Neural progenitor cell (in vitro differentiated cells): Measurements from ENCODE around the gene C1GALT1.

Experiments used
- CTCF ChIP-seq: fragments of 200-600 bp; sonication (generic); IDR thresholded peaks from 2 replicates; pipeline ENCODE4 v1.5.1; 2017; ENCODE audit warnings: antibody characterized with exemption, mild to moderate bottlenecking
- EZH2phosphoT487 ChIP-seq: fragments of 200-600 bp; sonication (generic); IDR thresholded peaks from 2 replicates; pipeline ENCODE4 v1.6.1; 2017; ENCODE audit warnings: antibody characterized with exemption

GRCh38 chr7:7264306-7265040 is 82.1 kb downstream of the C1GALT1 start:
- TF ChIP-seq CTCF = no peak
- no peak for TF ChIP-seq EZH2phosphoT487
